ENCODE results near the gene SCMH1.

DNA sequence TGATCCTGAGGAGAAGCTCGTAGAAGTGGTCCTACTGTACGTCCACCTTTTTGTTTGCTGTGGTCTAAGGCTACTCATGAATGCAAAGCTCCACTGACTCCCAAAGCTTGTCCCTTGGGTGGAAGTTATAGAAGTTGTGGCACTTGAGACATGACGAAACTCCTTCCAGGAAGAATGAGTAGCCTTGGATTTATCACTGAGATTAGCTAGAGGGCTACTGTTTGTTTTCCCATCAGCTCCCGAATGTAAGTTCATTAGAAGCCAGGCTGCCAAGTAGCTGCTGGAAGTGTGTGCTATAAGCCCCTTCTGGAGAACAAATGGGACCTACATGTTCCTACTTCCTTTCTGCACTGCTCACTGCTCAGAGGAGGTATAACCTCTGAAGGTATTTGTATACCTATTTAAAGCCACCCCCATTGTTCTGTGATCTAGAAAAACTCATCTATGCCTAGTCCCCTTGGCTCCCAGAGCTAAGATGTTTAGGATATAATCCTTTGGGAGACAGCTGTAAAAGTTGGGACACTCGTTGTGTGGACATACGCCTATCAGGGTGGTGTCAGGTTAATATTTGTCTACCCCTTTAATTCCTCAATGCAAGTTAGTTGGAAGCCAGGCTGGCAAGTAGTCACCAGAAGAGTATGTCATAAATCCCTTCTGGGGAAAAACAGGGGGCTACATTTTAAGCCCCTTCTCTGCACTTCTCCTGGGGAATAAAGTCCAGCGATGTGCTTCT lies 72.9 kb downstream of the SCMH1 start:
- TF ChIP-seq, protein P1, sequence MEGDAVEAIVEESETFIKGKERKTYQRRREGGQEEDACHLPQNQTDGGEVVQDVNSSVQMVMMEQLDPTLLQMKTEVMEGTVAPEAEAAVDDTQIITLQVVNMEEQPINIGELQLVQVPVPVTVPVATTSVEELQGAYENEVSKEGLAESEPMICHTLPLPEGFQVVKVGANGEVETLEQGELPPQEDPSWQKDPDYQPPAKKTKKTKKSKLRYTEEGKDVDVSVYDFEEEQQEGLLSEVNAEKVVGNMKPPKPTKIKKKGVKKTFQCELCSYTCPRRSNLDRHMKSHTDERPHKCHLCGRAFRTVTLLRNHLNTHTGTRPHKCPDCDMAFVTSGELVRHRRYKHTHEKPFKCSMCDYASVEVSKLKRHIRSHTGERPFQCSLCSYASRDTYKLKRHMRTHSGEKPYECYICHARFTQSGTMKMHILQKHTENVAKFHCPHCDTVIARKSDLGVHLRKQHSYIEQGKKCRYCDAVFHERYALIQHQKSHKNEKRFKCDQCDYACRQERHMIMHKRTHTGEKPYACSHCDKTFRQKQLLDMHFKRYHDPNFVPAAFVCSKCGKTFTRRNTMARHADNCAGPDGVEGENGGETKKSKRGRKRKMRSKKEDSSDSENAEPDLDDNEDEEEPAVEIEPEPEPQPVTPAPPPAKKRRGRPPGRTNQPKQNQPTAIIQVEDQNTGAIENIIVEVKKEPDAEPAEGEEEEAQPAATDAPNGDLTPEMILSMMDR (IDR thresholded peaks at IDR 0.05), result no peak
- TF ChIP-seq USF2 (IDR thresholded peaks at IDR 0.05; ENCODE audit: borderline replicate concordance, low read depth, low read length) (no peak), RCOR1 (IDR thresholded peaks at IDR 0.05; ENCODE audit: low read length) (no peak), NFIC (IDR thresholded peaks at IDR 0.05; ENCODE audit: borderline replicate concordance) (no peak), RAD21 (IDR thresholded peaks at IDR 0.05; ENCODE audit: low read length) (no peak), JUND (IDR thresholded peaks at IDR 0.05) (no peak), REST (IDR thresholded peaks at IDR 0.05; ENCODE audit: low read depth, low read length) (no peak), NRF1 (IDR thresholded peaks at IDR 0.05; ENCODE audit: low read depth, low read length) (no peak), EZH2phosphoT487 (IDR thresholded peaks at IDR 0.05; ENCODE audit: borderline replicate concordance, low read depth) (no peak), SIN3A (IDR thresholded peaks at IDR 0.05; ENCODE audit: borderline replicate concordance, low read depth, low read length) (no peak), FOXJ3 (CRISPR knock-in tag; IDR thresholded peaks at IDR 0.05) (no peak), SMC3 (IDR thresholded peaks at IDR 0.05; ENCODE audit: low read depth, low read length) (no peak)

Data from SK-N-SH (cell line).